ENCODE data around the gene SMAD4. TPM values are rescaled to one million over a fixed set of nuclear protein-coding genes. Genes with fewer than 3 reads are reported as not detected.
"Not testable (repeated sequence)": the region's sequence is repeated elsewhere in the genome, so short reads cannot be mapped to it uniquely, and the experiment has no call there.

Gene SMAD4
- total RNA-seq, 1 donor from 2014 or later, result 87.2 TPM

DNA sequence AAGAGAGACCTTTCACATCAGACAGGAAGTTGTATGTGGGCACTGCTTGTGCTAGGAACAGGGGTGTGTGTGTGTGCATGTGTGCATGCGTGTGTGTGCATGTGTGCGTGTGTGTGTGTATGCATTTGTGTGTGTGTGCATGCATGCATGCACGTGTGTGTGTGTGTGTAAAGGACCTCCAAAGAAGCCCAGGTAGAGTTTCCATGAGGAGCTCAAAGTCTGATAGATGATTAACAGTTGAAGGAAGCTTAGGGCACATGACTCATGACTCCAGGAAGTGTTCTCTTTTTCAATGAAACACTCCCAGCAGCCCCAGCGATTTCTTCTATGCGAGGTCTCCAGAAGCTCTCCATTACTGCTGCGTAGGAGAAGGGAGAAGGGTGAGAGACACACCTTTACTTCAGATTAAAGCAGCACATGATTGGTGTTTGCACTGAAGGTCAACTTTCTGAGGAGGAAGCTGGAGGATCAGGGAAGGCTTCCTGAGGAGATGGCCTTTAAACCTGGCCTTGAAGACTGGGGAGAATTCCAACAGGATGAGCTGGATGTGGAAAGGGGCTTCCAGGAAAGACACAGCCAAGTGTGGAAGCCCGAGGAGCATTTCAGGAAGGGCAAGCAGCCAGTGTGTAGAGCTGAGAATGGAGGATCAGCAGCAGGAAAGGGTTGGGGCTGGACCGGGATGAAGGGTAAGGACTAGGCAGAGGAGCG is 77.7 kb downstream of the SMAD4 start:
- H3K9me3 Mint-ChIP-seq (ENCODE audit: unreplicated experiment), result peaks cover 3% of the 10 kb centered on the region
- peaks cover 12% of the 10 kb centered on the region for H3K4me1 Mint-ChIP-seq (ENCODE audit: unreplicated experiment)
- no peak for DNase-seq (ENCODE audit: low spot score)
- TF ChIP-seq, protein P1, sequence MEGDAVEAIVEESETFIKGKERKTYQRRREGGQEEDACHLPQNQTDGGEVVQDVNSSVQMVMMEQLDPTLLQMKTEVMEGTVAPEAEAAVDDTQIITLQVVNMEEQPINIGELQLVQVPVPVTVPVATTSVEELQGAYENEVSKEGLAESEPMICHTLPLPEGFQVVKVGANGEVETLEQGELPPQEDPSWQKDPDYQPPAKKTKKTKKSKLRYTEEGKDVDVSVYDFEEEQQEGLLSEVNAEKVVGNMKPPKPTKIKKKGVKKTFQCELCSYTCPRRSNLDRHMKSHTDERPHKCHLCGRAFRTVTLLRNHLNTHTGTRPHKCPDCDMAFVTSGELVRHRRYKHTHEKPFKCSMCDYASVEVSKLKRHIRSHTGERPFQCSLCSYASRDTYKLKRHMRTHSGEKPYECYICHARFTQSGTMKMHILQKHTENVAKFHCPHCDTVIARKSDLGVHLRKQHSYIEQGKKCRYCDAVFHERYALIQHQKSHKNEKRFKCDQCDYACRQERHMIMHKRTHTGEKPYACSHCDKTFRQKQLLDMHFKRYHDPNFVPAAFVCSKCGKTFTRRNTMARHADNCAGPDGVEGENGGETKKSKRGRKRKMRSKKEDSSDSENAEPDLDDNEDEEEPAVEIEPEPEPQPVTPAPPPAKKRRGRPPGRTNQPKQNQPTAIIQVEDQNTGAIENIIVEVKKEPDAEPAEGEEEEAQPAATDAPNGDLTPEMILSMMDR (IDR thresholded peaks at IDR 0.05; ENCODE audit: unreplicated experiment), result no peak
- no peak overlapping the region for H3K27ac Mint-ChIP-seq (ENCODE audit: unreplicated experiment)
- H3K4me3 Mint-ChIP-seq (ENCODE audit: unreplicated experiment), result no peak overlapping the region
- H3K36me3 Mint-ChIP-seq (ENCODE audit: low read depth, unreplicated experiment), result no peaks in the 10 kb centered on the region
- H3K27me3 Mint-ChIP-seq (ENCODE audit: unreplicated experiment), result peaks cover 2% of the 10 kb centered on the region

GRCh38 chr18:51108330-51108729 is 78.3 kb downstream of the SMAD4 start:
- TF ChIP-seq, protein P1 (IDR thresholded peaks at IDR 0.05; ENCODE audit: unreplicated experiment), result no peak
- Mint-ChIP-seq H3K4me1 (ENCODE audit: unreplicated experiment) (peaks cover 12% of the 10 kb centered on the region), H3K9me3 (ENCODE audit: unreplicated experiment) (peaks cover 3% of the 10 kb centered on the region), H3K27ac (ENCODE audit: unreplicated experiment) (no peak overlapping the region), H3K27me3 (ENCODE audit: unreplicated experiment) (peaks cover 2% of the 10 kb centered on the region), H3K4me3 (ENCODE audit: unreplicated experiment) (no peak overlapping the region), H3K36me3 (ENCODE audit: low read depth, unreplicated experiment) (no peaks in the 10 kb centered on the region)
- DNase-seq (ENCODE audit: low spot score), result no peak

GRCh38 chr18:51110073-51110797 is 80.2 kb downstream of the SMAD4 start:
- DNase-seq (ENCODE audit: low spot score), result peak; percentile 88
- Mint-ChIP-seq H3K27me3 (ENCODE audit: unreplicated experiment) (peaks cover 2% of the 10 kb centered on the region), H3K36me3 (ENCODE audit: low read depth, unreplicated experiment) (no peaks in the 10 kb centered on the region), H3K4me3 (ENCODE audit: unreplicated experiment) (no peak overlapping the region), H3K27ac (ENCODE audit: unreplicated experiment) (no peak overlapping the region), H3K4me1 (ENCODE audit: unreplicated experiment) (peaks cover 12% of the 10 kb centered on the region), H3K9me3 (ENCODE audit: unreplicated experiment) (peaks cover 3% of the 10 kb centered on the region)
- TF ChIP-seq, protein P1 (IDR thresholded peaks at IDR 0.05; ENCODE audit: unreplicated experiment), result peak; percentile 93

DNA sequence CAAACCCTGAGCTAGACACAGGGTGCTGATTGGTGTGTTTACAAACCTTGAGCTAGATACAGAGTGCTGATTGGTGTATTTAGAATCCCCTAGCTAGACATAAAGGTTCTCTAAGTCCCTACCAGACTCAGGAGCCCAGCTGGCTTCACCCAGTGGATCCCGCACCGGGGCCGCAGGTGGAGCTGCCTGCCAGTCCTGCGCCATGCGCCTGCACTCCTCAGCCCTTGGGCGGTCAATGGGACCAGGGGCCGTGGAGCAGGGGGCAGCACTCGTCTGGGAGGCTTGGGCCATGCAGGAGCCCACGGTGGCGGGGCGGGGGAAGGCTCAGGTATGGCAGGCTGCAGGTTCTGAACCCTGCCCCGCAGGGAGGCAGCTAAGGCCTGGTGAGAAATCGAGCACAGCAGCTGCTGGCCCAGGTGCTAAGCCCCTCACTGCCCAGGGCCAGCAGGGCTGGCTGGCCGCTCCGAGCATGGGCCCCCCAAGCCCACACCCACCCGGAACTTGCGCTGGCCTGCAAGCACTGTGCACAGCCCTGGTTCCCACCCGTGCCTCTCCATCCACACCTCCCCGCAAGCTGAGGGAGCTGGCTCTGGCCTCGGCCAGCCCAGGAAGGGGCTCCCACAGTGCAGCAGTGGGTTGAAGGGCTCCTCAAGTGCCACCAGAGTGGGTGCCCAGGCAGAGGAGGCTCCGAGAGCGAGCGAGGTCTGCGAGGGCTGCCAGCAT is 81.8 kb downstream of the SMAD4 start:
- DNase-seq (ENCODE audit: low spot score); H3K36me3 Mint-ChIP-seq (ENCODE audit: low read depth, unreplicated experiment); H3K27ac Mint-ChIP-seq (ENCODE audit: unreplicated experiment): not testable (repeated sequence)

DNA sequence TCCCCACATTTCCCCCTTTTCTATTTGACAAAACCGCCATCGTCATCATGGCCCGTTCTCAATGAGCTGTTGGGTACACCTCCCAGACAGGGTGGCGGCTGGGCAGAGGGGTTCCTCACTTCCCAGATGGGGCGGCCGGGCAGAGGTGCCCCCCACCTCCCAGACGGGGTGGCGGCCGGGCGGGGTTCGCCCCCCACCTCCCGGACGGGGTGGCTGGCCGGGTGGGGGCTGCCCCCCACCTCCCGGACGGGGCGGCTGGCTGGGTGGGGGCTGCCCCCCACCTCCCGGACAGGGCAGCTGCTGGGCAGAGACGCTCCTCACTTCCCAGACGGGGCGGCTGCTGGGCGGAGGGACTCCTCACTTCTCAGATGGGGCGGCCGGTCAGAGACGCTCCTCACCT is 87.0 kb downstream of the SMAD4 start:
- H3K9me3 Mint-ChIP-seq (ENCODE audit: unreplicated experiment); H3K27ac Mint-ChIP-seq (ENCODE audit: unreplicated experiment); DNase-seq (ENCODE audit: low spot score); H3K27me3 Mint-ChIP-seq (ENCODE audit: unreplicated experiment); H3K4me3 Mint-ChIP-seq (ENCODE audit: unreplicated experiment); H3K4me1 Mint-ChIP-seq (ENCODE audit: unreplicated experiment): not testable (repeated sequence)
- peaks cover 17% of the 10 kb centered on the region for H3K36me3 Mint-ChIP-seq (ENCODE audit: low read depth, unreplicated experiment)

More for the DNA sequence above, 81.8 kb downstream of the SMAD4 start:
- not testable (repeated sequence) for H3K27me3 Mint-ChIP-seq (ENCODE audit: unreplicated experiment); H3K9me3 Mint-ChIP-seq (ENCODE audit: unreplicated experiment); H3K4me3 Mint-ChIP-seq (ENCODE audit: unreplicated experiment)
- H3K4me1 Mint-ChIP-seq (ENCODE audit: unreplicated experiment), result peaks cover 12% of the 10 kb centered on the region

DNA sequence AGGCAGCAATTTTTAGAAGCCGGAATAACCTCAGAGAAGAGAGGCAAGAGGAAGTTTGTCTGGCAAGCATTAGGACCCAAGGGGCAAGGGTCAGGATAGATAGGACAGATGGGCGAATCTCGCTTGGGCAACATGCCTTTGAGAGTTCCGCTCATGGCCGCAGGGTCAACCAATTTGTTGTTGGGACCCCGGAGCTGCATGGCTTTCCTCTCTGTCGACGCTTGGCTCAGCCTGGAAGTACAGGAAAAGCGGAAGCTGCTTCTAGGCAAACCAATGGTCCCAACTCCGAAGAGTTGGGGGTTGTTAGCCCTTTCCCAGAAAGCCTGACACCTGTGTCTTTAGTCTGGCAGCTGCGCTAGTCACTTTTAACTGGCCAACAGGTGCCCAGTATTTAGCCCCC is 89.5 kb downstream of the SMAD4 start:
- H3K36me3 Mint-ChIP-seq (ENCODE audit: low read depth, unreplicated experiment), result peaks cover 19% of the 10 kb centered on the region
- not testable (repeated sequence) for H3K27ac Mint-ChIP-seq (ENCODE audit: unreplicated experiment); H3K4me3 Mint-ChIP-seq (ENCODE audit: unreplicated experiment); H3K4me1 Mint-ChIP-seq (ENCODE audit: unreplicated experiment); H3K9me3 Mint-ChIP-seq (ENCODE audit: unreplicated experiment); H3K27me3 Mint-ChIP-seq (ENCODE audit: unreplicated experiment); DNase-seq (ENCODE audit: low spot score)

DNA sequence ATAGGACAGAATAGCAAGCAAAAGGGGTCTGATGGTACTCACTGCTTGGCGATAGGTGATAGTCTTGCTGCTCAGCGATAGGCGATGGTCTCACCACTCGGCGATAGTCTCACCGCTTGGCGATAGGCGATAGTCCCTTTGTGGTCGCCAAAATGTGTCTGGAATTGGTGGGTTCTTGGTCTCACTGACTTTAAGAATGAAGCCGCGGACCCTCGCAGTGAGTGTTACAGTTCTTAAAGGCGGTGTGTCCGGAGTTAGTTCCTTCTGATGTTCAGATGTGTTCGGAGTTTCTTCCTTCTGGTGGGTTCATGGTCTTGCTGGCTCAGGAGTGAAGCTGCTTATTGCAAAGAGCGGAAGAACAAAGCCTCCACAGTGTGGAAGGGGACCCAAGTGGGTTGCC is 90.0 kb downstream of the SMAD4 start:
- DNase-seq (ENCODE audit: low spot score); H3K4me1 Mint-ChIP-seq (ENCODE audit: unreplicated experiment); H3K27ac Mint-ChIP-seq (ENCODE audit: unreplicated experiment); H3K27me3 Mint-ChIP-seq (ENCODE audit: unreplicated experiment); H3K4me3 Mint-ChIP-seq (ENCODE audit: unreplicated experiment); H3K9me3 Mint-ChIP-seq (ENCODE audit: unreplicated experiment): not testable (repeated sequence)
- H3K36me3 Mint-ChIP-seq (ENCODE audit: low read depth, unreplicated experiment), result peaks cover 19% of the 10 kb centered on the region
